Neural progenitor cell (in vitro differentiated cells): Measurements from ENCODE around the gene ANTXR1. TPM values are rescaled to one million over a fixed set of nuclear protein-coding genes. Genes with fewer than 3 reads are reported as not detected.

Source experiments
- DNase-seq: peaks from one replicate; pipeline ENCODE4 v3.0.0-alpha.2; 2016; ENCODE audit warnings: low spot score
- H2AFZ ChIP-seq: fragments of 200-600 bp; sonication (generic); replicated peaks from 2 replicates; pipeline ENCODE4 v1.6.1; 2016; ENCODE audit warnings: antibody characterized with exemption
- H3F3A ChIP-seq: fragments of 200-600 bp; sonication (generic); 2 replicates; pipeline ENCODE4 v1.6.1; 2016; ENCODE audit warnings: antibody characterized with exemption, low read depth
- H3K27ac ChIP-seq: fragments of 200-600 bp; sonication (generic); 2 replicates; pipeline ENCODE4 v1.5.1; 2016; ENCODE audit warnings: mild to moderate bottlenecking
- H3K27me3 ChIP-seq: fragments of 200-600 bp; sonication (generic); 2 replicates; pipeline ENCODE4 v1.6.1; 2016; ENCODE audit warnings: mild to moderate bottlenecking, moderate library complexity
- H3K36me3 ChIP-seq: fragments of 200-600 bp; sonication (generic); 2 replicates; pipeline ENCODE4 v1.5.1; 2016
- H3K4me1 ChIP-seq: fragments of 200-600 bp; sonication (generic); 2 replicates; pipeline ENCODE4 v1.6.1; 2016; ENCODE audit warnings: mixed run types
- H3K4me2 ChIP-seq: fragments of 200-600 bp; sonication (generic); 2 replicates; pipeline ENCODE4 v1.6.1; 2016
- H3K4me3 ChIP-seq: fragments of 200-600 bp; sonication (generic); 2 replicates; pipeline ENCODE4 v1.5.1; 2016
- H3K79me2 ChIP-seq: fragments of 200-600 bp; sonication (generic); 2 replicates; pipeline ENCODE4 v1.6.1; 2016; ENCODE audit warnings: low read depth
- H3K9ac ChIP-seq: fragments of 200-600 bp; sonication (generic); 2 replicates; pipeline ENCODE4 v1.6.1; 2016
- H3K9me3 ChIP-seq: fragments of 200-600 bp; sonication (generic); 2 replicates; pipeline ENCODE4 v1.5.1; 2016; ENCODE audit warnings: low read depth
- H4K20me1 ChIP-seq: fragments of 200-600 bp; sonication (generic); 2 replicates; pipeline ENCODE4 v1.6.1; 2016; ENCODE audit warnings: low read depth
- H3K27ac Mint-ChIP-seq: 3 replicates; pipeline ENCODE4 v1.8.0; 2021; ENCODE audit warnings: mixed read lengths
- H3K27me3 Mint-ChIP-seq: 2 replicates; pipeline ENCODE4 v1.8.0; 2022; ENCODE audit warnings: low read depth, mild to moderate bottlenecking, inconsistent platforms, moderate library complexity, mixed read lengths; ENCODE audit not compliant: insufficient read depth
- H3K36me3 Mint-ChIP-seq: 3 replicates; pipeline ENCODE4 v1.8.0; 2021; ENCODE audit warnings: mixed read lengths
- H3K4me1 Mint-ChIP-seq: 3 replicates; pipeline ENCODE4 v1.8.0; 2021; ENCODE audit warnings: mixed read lengths
- H3K4me3 Mint-ChIP-seq: 3 replicates; pipeline ENCODE4 v1.8.0; 2021; ENCODE audit warnings: mild to moderate bottlenecking, moderate library complexity, mixed read lengths
- H3K9me3 Mint-ChIP-seq: 3 replicates; pipeline ENCODE4 v1.8.0; 2020; ENCODE audit warnings: mixed read lengths
- CTCF ChIP-seq: fragments of 200-600 bp; sonication (generic); IDR thresholded peaks from 2 replicates; pipeline ENCODE4 v1.5.1; 2017; ENCODE audit warnings: antibody characterized with exemption, mild to moderate bottlenecking
- EZH2 ChIP-seq: fragments of 200-600 bp; sonication (generic); IDR thresholded peaks from 2 replicates; pipeline ENCODE4 v1.6.1; 2017; ENCODE audit warnings: antibody characterized with exemption, mild to moderate bottlenecking, moderate library complexity
- EZH2phosphoT487 ChIP-seq: fragments of 200-600 bp; sonication (generic); IDR thresholded peaks from 2 replicates; pipeline ENCODE4 v1.6.1; 2017; ENCODE audit warnings: antibody characterized with exemption
- total RNA-seq: library from RNA; depleted of rRNA; stranded (reverse); fragments of >200 nt; gene quantifications from 2 replicates; pipeline ENCODE4 v1.2.3, GENCODE V29; 2015; ENCODE audit warnings: low replicate concordance

The ANTXR1 gene
- total RNA-seq, 1 donor from 2014 or later, result 6.7 TPM

GRCh38 chr2:69213201-69213600 lies 200.2 kb downstream of the ANTXR1 start:
- no peak for DNase-seq
- no peak for TF ChIP-seq EZH2phosphoT487
- no peak for TF ChIP-seq CTCF
- TF ChIP-seq EZH2, result no peak
- Mint-ChIP-seq H3K4me1 (no peaks in the 10 kb centered on the region), H3K4me3 (no peak overlapping the region), H3K9me3 (no peaks in the 10 kb centered on the region), H3K27me3 (no peaks in the 10 kb centered on the region), H3K27ac (no peak overlapping the region), H3K36me3 (peaks cover 21% of the 10 kb centered on the region)
- Histone ChIP-seq H3K36me3 (no peaks in the 10 kb centered on the region), H3K27ac (no peak overlapping the region), H3K4me3 (no peak overlapping the region), H3K4me2 (no peak overlapping the region), H2AFZ (no peak overlapping the region), H3K27me3 (no peaks in the 10 kb centered on the region), H3K4me1 (peaks cover 5% of the 10 kb centered on the region), H3K79me2 (no peaks in the 10 kb centered on the region), H3K9ac (no peak overlapping the region), H4K20me1 (no peaks in the 10 kb centered on the region), H3F3A (no peaks in the 10 kb centered on the region), H3K9me3 (no peaks in the 10 kb centered on the region)

GRCh38 chr2:69213782-69214181 lies 200.8 kb downstream of the ANTXR1 start:
- no peaks in the 10 kb centered on the region for H3K9me3 ChIP-seq
- H3K9ac ChIP-seq, result no peak overlapping the region
- H3K36me3 Mint-ChIP-seq, result peaks cover 21% of the 10 kb centered on the region
- no peaks in the 10 kb centered on the region for H3K36me3 ChIP-seq
- no peaks in the 10 kb centered on the region for H4K20me1 ChIP-seq
- H3K4me1 ChIP-seq, result peaks cover 5% of the 10 kb centered on the region
- TF ChIP-seq EZH2, result no peak
- no peak for TF ChIP-seq CTCF
- TF ChIP-seq EZH2phosphoT487, result no peak
- no peak overlapping the region for H2AFZ ChIP-seq
- H3K27ac Mint-ChIP-seq, result no peak overlapping the region
- no peak overlapping the region for H3K4me3 ChIP-seq
- H3K27me3 Mint-ChIP-seq, result no peaks in the 10 kb centered on the region
- no peaks in the 10 kb centered on the region for H3K9me3 Mint-ChIP-seq
- no peaks in the 10 kb centered on the region for H3K79me2 ChIP-seq
- no peak overlapping the region for H3K4me2 ChIP-seq
- no peak overlapping the region for H3K4me3 Mint-ChIP-seq
- no peak overlapping the region for H3K27ac ChIP-seq
- DNase-seq, result no peak
- no peaks in the 10 kb centered on the region for H3K27me3 ChIP-seq
- H3K4me1 Mint-ChIP-seq, result no peaks in the 10 kb centered on the region
- no peaks in the 10 kb centered on the region for H3F3A ChIP-seq

- no peak overlapping the region for H3K4me2 ChIP-seq
These were observed 201.9 kb downstream of the ANTXR1 start for GRCh38 chr2:69214898-69215297.

More at GRCh38 chr2:69214898-69215297, 201.9 kb downstream of the ANTXR1 start:
- H3K9me3 ChIP-seq, result no peaks in the 10 kb centered on the region
- H3K4me3 Mint-ChIP-seq, result no peak overlapping the region
- H3K9ac ChIP-seq, result no peak overlapping the region
- H3K4me1 ChIP-seq, result no peaks in the 10 kb centered on the region
- no peaks in the 10 kb centered on the region for H3K36me3 ChIP-seq
- H3K27me3 Mint-ChIP-seq, result no peaks in the 10 kb centered on the region
- H3F3A ChIP-seq, result no peaks in the 10 kb centered on the region
- no peak overlapping the region for H3K4me3 ChIP-seq
- H4K20me1 ChIP-seq, result no peaks in the 10 kb centered on the region
- DNase-seq, result no peak
- TF ChIP-seq CTCF (no peak), EZH2phosphoT487 (no peak), EZH2 (no peak)
- no peak overlapping the region for H3K27ac ChIP-seq
- no peaks in the 10 kb centered on the region for H3K9me3 Mint-ChIP-seq
- H3K27ac Mint-ChIP-seq, result no peak overlapping the region
- H3K36me3 Mint-ChIP-seq, result peaks cover 24% of the 10 kb centered on the region
- H3K79me2 ChIP-seq, result no peaks in the 10 kb centered on the region
- H3K4me1 Mint-ChIP-seq, result no peaks in the 10 kb centered on the region
- no peak overlapping the region for H2AFZ ChIP-seq
- H3K27me3 ChIP-seq, result no peaks in the 10 kb centered on the region
